NT2/D1 (cell line): ENCODE data around the gene B3GNT4.

Experiments used
- YY1 ChIP-seq: IDR thresholded peaks from 2 replicates; pipeline ENCODE4 v1.6.1; 2011; ENCODE audit not compliant: insufficient read length, insufficient read depth
- ZNF274 ChIP-seq: IDR thresholded peaks from 2 replicates; pipeline ENCODE4 v1.6.1; 2011; ENCODE audit warnings: mild to moderate bottlenecking, low read depth, low read length

DNA sequence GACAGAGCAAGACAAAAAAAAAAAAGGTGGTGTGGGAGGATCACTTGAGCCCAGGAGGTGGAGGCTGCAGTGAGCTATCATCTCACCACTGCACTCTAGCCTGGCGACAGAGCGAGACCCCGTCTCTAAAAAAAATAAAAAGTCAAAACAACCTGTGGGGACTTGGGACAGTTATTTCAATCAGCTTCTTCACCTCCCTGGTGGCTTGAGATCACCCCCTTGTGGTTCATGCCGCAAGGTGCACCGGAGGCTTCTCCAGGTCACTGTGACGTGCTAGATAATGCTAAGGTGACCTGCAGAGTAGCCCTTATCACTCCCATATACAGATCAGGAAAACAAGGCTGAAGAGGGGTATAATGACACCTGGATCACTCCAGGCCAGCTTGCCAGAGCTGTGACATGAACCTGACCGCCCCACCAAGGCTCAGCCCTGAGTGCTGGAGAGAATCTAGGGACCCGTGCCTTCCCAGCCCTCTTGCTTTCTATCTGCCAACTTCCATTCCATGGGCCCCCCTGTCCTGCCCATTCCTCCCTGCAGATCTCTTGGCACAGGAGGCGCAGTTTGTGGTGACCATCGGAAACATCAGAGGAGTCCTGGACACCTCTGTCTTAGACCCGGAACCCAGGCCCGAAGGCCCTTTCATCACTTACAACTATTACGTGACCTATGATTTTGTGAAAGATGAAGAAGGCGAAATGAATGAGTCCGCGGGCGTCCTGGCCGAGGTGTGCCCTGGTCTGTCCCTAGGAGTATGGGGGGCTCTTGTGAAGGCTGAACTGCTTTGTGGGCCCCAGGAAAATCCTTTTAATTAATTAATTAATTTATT lies 12.5 kb upstream of the B3GNT4 start:
- TF ChIP-seq ZNF274: no peak
- TF ChIP-seq YY1: no peak
